ENCODE results near the gene CREB3. TPM values are rescaled to one million over a fixed set of nuclear protein-coding genes. Genes with fewer than 3 reads are reported as not detected.

CREB3 gene
- total RNA-seq, 1 experiment from 2014 or later: 27.3 TPM

GRCh38 chr9:35713578-35713977 lies 18.9 kb upstream of the CREB3 start:
- no peak overlapping the region for H3K27ac ChIP-seq (ENCODE audit: insufficient read length, low read depth, low read length)
- H3K56ac ChIP-seq (ENCODE audit: insufficient read length, low read depth, low read length): no peak overlapping the region
- no peak overlapping the region for H3K18ac ChIP-seq (ENCODE audit: insufficient read length, low read depth, low read length)
- Mint-ChIP-seq H3K27ac (no peak overlapping the region), H3K4me3 (no peak overlapping the region), H3K36me3 (ENCODE audit: insufficient read depth in 1 of 3, low read depth in 3 of 3) (peaks cover 54 to 93% (median 83%) of the 10 kb centered on the region in 3 experiments), H3K4me1 (peaks cover 0 to 9% of the 10 kb centered on the region in 2 experiments; a peak in 2 of 4 replicates), H3K9me3 (no peaks in the 10 kb centered on the region), H3K27me3 (ENCODE audit: low read depth) (no peaks in the 10 kb centered on the region; the same call in 1 of the 2 replicates)
- H4K20me1 ChIP-seq (ENCODE audit: control insufficient read depth, insufficient read depth, insufficient read length): no peaks in the 10 kb centered on the region
- no peaks in the 10 kb centered on the region for H3K23me2 ChIP-seq (ENCODE audit: insufficient read length, low read depth, low read length, poor library complexity, severe bottlenecking)
- H2BK5ac ChIP-seq (ENCODE audit: insufficient read length, low read length): no peak overlapping the region
- TF ChIP-seq, protein P1, sequence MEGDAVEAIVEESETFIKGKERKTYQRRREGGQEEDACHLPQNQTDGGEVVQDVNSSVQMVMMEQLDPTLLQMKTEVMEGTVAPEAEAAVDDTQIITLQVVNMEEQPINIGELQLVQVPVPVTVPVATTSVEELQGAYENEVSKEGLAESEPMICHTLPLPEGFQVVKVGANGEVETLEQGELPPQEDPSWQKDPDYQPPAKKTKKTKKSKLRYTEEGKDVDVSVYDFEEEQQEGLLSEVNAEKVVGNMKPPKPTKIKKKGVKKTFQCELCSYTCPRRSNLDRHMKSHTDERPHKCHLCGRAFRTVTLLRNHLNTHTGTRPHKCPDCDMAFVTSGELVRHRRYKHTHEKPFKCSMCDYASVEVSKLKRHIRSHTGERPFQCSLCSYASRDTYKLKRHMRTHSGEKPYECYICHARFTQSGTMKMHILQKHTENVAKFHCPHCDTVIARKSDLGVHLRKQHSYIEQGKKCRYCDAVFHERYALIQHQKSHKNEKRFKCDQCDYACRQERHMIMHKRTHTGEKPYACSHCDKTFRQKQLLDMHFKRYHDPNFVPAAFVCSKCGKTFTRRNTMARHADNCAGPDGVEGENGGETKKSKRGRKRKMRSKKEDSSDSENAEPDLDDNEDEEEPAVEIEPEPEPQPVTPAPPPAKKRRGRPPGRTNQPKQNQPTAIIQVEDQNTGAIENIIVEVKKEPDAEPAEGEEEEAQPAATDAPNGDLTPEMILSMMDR (conservative IDR thresholded peaks at IDR 0.05): no peak
- H3K4me1 ChIP-seq (ENCODE audit: insufficient read depth, low read length): no peaks in the 10 kb centered on the region
- no peak overlapping the region for H3K4ac ChIP-seq (ENCODE audit: low read depth, low read length)
- H3K23ac ChIP-seq (ENCODE audit: insufficient read length, low read depth, low read length): no peak overlapping the region
- no peak overlapping the region for H4K8ac ChIP-seq (replicated peaks; ENCODE audit: insufficient read length, low read depth, low read length)
- H3K4me2 ChIP-seq (ENCODE audit: insufficient read depth, insufficient read length, low read length): no peak overlapping the region
- H2BK20ac ChIP-seq (ENCODE audit: low read depth, low read length, poor library complexity, severe bottlenecking): no peak overlapping the region
- no peak overlapping the region for H3K14ac ChIP-seq (ENCODE audit: insufficient read depth, low read length)
- H2AK5ac ChIP-seq (ENCODE audit: insufficient read length, low read length): no peak overlapping the region
- no peak for DNase-seq
- H3K9ac ChIP-seq (ENCODE audit: extremely low read depth, insufficient read length, low read length): no peak overlapping the region
- no peak overlapping the region for H2BK120ac ChIP-seq (ENCODE audit: low read depth, low read length, poor library complexity, severe bottlenecking)
- no CpG with 5 or more reads among the region's 3 CpGs for WGBS (ENCODE audit: extremely low coverage, insufficient read length, low lambda C conversion rate)
- no peak overlapping the region for H3T11ph ChIP-seq (ENCODE audit: low read length)
- H2AFZ ChIP-seq (ENCODE audit: low read length): no peak overlapping the region
- H3K27me3 ChIP-seq (ENCODE audit: insufficient read depth, low read length): no peaks in the 10 kb centered on the region
- H3K9me3 ChIP-seq (ENCODE audit: control insufficient read depth, low read depth, low read length): no peaks in the 10 kb centered on the region
- H4K5ac ChIP-seq (ENCODE audit: insufficient read length, low read depth, low read length): no peak overlapping the region
- H4K91ac ChIP-seq (ENCODE audit: insufficient read length, low read depth, low read length): no peak overlapping the region
- H2BK12ac ChIP-seq (ENCODE audit: insufficient read length, low read depth, low read length): no peak overlapping the region
- no peak overlapping the region for H2BK15ac ChIP-seq (ENCODE audit: low read depth, low read length)
- H3K79me1 ChIP-seq (ENCODE audit: insufficient read depth, low read depth, low read length, poor library complexity, severe bottlenecking): no peaks in the 10 kb centered on the region
- no peaks in the 10 kb centered on the region for H3K79me2 ChIP-seq (ENCODE audit: insufficient read depth, low read length)

Data from H9 (cell line).